Endothelial cell of umbilical vein (primary cell): ENCODE data around the gene SERPINB6. TPM values are rescaled to one million over a fixed set of nuclear protein-coding genes. Genes with fewer than 3 reads are reported as not detected.

Source experiments
- BruUV-seq: library from RNA; stranded (reverse); fragments of 400-500 nt; replicated peaks from 2 replicates; lab custom pipeline; 2021; lab: Mats Ljungman, UMichigan
- CTCF ChIA-PET: fragments of 300-600, 350-600 bp; sonication (Branson Sonifier 250); formaldehyde crosslinking; loops from one replicate; lab custom pipeline; 2021; ENCODE audit warnings: antibody characterized with exemption, inconsistent platforms; lab: Charles Lee
- POLR2A ChIA-PET: fragments of 300-600, 350-600 bp; sonication (Branson Sonifier 250); formaldehyde crosslinking; loops from one replicate; lab custom pipeline; 2021; ENCODE audit warnings: antibody characterized with exemption, inconsistent platforms; lab: Charles Lee
- DNase-seq: peaks from one replicate; pipeline ENCODE4 v3.0.0-alpha.2; 2011; ENCODE audit warnings: low read depth, low spot score
- FAIRE-seq: peaks from 2 replicates; lab custom pipeline; 2011; peaks lifted over from hg19 to GRCh38; lab: Jason Lieb, UNC
- H2AFZ ChIP-seq: 2 replicates; pipeline ENCODE4 v1.6.0; 2012; ENCODE audit warnings: low read depth, low read length, control low read depth, inconsistent platforms
- H3K27ac ChIP-seq: 2 replicates; pipeline ENCODE4 v1.5.1; 2011; ENCODE audit warnings: low read depth, mild to moderate bottlenecking, control low read depth, low read length, moderate library complexity; ENCODE audit not compliant: insufficient read depth
- H3K27me3 ChIP-seq, 2 experiments: 2 replicates each; pipeline versions ENCODE4 v1.6.0 to v1.6.1; 2011; ENCODE audit warnings: low read length in 2 of 2, mixed read lengths in 1 of 2; ENCODE audit not compliant: control insufficient read depth in 2 of 2, insufficient read depth in 2 of 2
- H3K36me3 ChIP-seq, 2 experiments: 2 replicates in 1 of 2; 3 replicates in 1 of 2; pipeline ENCODE4 v1.5.1; 2011; ENCODE audit warnings: low read length in 2 of 2, mild to moderate bottlenecking in 1 of 2, moderate library complexity in 1 of 2; ENCODE audit not compliant: control insufficient read depth in 2 of 2, insufficient read depth in 2 of 2; ENCODE audit errors: extremely low read depth in 1 of 2
- H3K4me1 ChIP-seq: 3 replicates; pipeline ENCODE4 v1.5.1; 2011; ENCODE audit warnings: mild to moderate bottlenecking, low read length; ENCODE audit not compliant: control insufficient read depth, insufficient read depth; ENCODE audit errors: extremely low read depth
- H3K4me2 ChIP-seq: 2 replicates; pipeline ENCODE4 v1.6.1; 2011; ENCODE audit warnings: low read length, control low read depth, mixed read lengths; ENCODE audit not compliant: insufficient read depth
- H3K4me3 ChIP-seq, 3 experiments: fragments of 200-600 bp in 1 of 3; sonication (generic), shearing (Covaris generic) in 1 of 3; replicated peaks in 1 of 3; 2 replicates each; pipeline ENCODE4 v1.5.1; 2011 to 2016; ENCODE audit warnings: control low read depth in 3 of 3, low read length in 3 of 3, mild to moderate bottlenecking in 2 of 3, inconsistent platforms in 1 of 3, low read depth in 1 of 3, moderate library complexity in 1 of 3; ENCODE audit not compliant: insufficient read depth in 1 of 3
- H3K79me2 ChIP-seq: 2 replicates; pipeline ENCODE4 v1.6.0; 2012; ENCODE audit warnings: low read length, inconsistent platforms; ENCODE audit not compliant: control insufficient read depth, insufficient read depth
- H3K9ac ChIP-seq: replicated peaks from 2 replicates; pipeline ENCODE3; 2011; ENCODE audit warnings: low read length, control low read depth; ENCODE audit not compliant: insufficient read depth; ENCODE audit errors: extremely low read depth
- H3K9me1 ChIP-seq: replicated peaks from 3 replicates; pipeline ENCODE4 v1.6.0; 2011; ENCODE audit warnings: mild to moderate bottlenecking, low read length; ENCODE audit not compliant: control insufficient read depth, insufficient read depth; ENCODE audit errors: extremely low read depth
- H3K9me3 ChIP-seq: replicated peaks from 2 replicates; pipeline ENCODE4 v1.5.1; 2012; ENCODE audit warnings: low read length, inconsistent platforms; ENCODE audit not compliant: control insufficient read depth, insufficient read depth
- H4K20me1 ChIP-seq: replicated peaks from 2 replicates; pipeline ENCODE3; 2011; ENCODE audit warnings: mild to moderate bottlenecking, low read length; ENCODE audit not compliant: control insufficient read depth, insufficient read depth; ENCODE audit errors: extremely low read depth
- EZH2 ChIP-seq: IDR thresholded peaks from 2 replicates; pipeline ENCODE4 v1.6.1; 2012; ENCODE audit warnings: borderline replicate concordance, low read depth, mild to moderate bottlenecking, moderate library complexity, low read length, inconsistent platforms; ENCODE audit not compliant: severe bottlenecking
- FOS ChIP-seq: IDR thresholded peaks from 2 replicates; pipeline ENCODE4 v1.6.1; 2011; ENCODE audit warnings: mild to moderate bottlenecking, low read length, moderate library complexity, borderline replicate concordance; ENCODE audit not compliant: insufficient read depth
- GATA2 ChIP-seq: IDR thresholded peaks from 2 replicates; pipeline ENCODE4 v1.7.0; 2011; ENCODE audit warnings: low read depth, mild to moderate bottlenecking, moderate library complexity, mixed read lengths, low read length; ENCODE audit not compliant: insufficient read length, insufficient read depth
- JUN ChIP-seq: IDR thresholded peaks from 2 replicates; pipeline ENCODE4 v1.6.1; 2011; ENCODE audit warnings: borderline replicate concordance, low read depth; ENCODE audit not compliant: insufficient read length, insufficient read depth
- MAX ChIP-seq: IDR thresholded peaks from 2 replicates; pipeline ENCODE4 v1.6.1; 2011; ENCODE audit not compliant: insufficient read depth, insufficient read length
- MYC ChIP-seq: IDR thresholded peaks from one replicate; pipeline ENCODE4 v1.6.1; 2011; ENCODE audit warnings: mild to moderate bottlenecking, low read depth, low read length
- POLR2A ChIP-seq: IDR thresholded peaks from 2 replicates; pipeline ENCODE4 v1.6.1; 2012; ENCODE audit warnings: low read depth, mild to moderate bottlenecking, control low read depth, low read length
- POLR2AphosphoS5 ChIP-seq: IDR thresholded peaks from 2 replicates; pipeline ENCODE4 v1.6.1; 2012; ENCODE audit warnings: low read depth, mild to moderate bottlenecking, control low read depth, low read length, moderate library complexity; ENCODE audit not compliant: insufficient read depth
- dilution Hi-C: fragments of 300-500 bp; cut with MboI; formaldehyde crosslinking; loops from one replicate; pipeline ENCODE4 v1.15.0; 2019; ENCODE audit warnings: low sequenced_read_pairs; ENCODE audit not compliant: extremely low pct_ligation_motif_present
- intact Hi-C: fragments of 100-400 bp; cut with micrococcal nuclease; formaldehyde crosslinking; loops from one replicate; pipeline ENCODE4 v1.10.0; 2022
- polyA plus RNA-seq, 4 experiments: library from polyadenylated mRNA; depleted of rRNA in 3 of 4; stranded (reverse) in 3 of 4; unstranded in 1 of 4; fragments of >200 nt; gene quantifications; 2 replicates each; pipeline versions ENCODE4 v1.2.1 to v1.2.3, GENCODE V29; 2011 to 2012; ENCODE audit warnings: missing spikeins in 1 of 4
- total RNA-seq: library from RNA; stranded (reverse); gene quantifications from 2 replicates; pipeline ENCODE4 v1.2.3, GENCODE V29; 2021
- TF ChIP-seq, protein P1 (sequence below), 2 donors: IDR thresholded peaks; 1 replicate in 1 of 2; 2 replicates in 1 of 2; pipeline ENCODE4 v1.5.1; 2011; ENCODE audit warnings: low read length in 2 of 2, mild to moderate bottlenecking in 2 of 2, moderate library complexity in 2 of 2, control low read depth in 1 of 2, inconsistent platforms in 1 of 2, low read depth in 1 of 2; ENCODE audit not compliant: insufficient read depth in 1 of 2; ENCODE audit errors: extremely low read depth in 1 of 2

Gene SERPINB6
- total and polyA plus RNA-seq, 2 donors (not counting 3 experiments of a cell fraction or from before 2014, with no cell fraction given): 145 to 151 TPM

DNA sequence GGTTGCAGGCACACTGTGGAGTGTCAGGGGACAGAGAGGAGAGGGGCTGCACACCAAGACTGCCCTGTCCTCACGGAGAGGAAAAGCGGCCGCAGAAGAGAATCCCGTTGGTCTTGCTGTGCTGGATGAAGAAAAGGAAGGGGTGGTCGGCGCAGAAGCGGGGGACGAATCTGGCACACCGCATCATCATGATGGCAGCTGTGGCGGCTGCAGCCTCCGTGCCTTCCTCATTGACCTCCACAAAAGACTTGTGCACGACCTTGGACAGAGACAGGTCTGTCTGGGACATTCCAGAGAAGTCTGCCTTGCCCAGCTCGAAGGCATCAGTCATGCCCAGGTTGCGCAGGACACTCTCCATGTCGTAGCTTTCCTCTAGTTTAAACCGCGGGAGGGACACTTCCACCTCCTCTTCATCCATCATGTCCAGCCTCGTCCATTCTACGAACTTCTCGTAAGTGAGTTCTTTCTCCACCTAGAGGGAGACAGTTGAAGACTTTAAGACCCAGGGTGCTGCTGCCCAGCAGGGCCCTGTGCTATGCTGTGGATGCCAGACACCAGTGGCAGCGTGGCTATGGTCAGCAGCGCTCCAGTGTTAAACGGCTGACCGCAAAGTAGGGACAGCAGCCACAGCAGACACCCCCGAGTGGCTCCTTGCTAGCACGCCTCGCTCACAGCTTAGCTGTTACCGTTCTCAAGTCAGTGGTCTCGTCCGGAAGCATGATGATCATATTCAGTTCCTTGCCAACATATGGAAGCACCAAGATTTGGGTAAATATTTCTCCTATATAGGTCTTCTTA, 22.9 kb downstream of the SERPINB6 start:
- CTCF ChIA-PET: no interaction called here
- FAIRE-seq: no peak
- intact Hi-C loops: no loop called here

More for the DNA sequence above, 22.9 kb downstream of the SERPINB6 start:
- DNase-seq: no peak
- H3K4me3 ChIP-seq: no peak overlapping the region
- dilution Hi-C loops: no loop called here
- no peak for TF ChIP-seq POLR2A
- TF ChIP-seq MYC: no peak
- TF ChIP-seq GATA2: no peak
- TF ChIP-seq, protein P1, sequence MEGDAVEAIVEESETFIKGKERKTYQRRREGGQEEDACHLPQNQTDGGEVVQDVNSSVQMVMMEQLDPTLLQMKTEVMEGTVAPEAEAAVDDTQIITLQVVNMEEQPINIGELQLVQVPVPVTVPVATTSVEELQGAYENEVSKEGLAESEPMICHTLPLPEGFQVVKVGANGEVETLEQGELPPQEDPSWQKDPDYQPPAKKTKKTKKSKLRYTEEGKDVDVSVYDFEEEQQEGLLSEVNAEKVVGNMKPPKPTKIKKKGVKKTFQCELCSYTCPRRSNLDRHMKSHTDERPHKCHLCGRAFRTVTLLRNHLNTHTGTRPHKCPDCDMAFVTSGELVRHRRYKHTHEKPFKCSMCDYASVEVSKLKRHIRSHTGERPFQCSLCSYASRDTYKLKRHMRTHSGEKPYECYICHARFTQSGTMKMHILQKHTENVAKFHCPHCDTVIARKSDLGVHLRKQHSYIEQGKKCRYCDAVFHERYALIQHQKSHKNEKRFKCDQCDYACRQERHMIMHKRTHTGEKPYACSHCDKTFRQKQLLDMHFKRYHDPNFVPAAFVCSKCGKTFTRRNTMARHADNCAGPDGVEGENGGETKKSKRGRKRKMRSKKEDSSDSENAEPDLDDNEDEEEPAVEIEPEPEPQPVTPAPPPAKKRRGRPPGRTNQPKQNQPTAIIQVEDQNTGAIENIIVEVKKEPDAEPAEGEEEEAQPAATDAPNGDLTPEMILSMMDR (IDR thresholded peaks at IDR 0.05; ENCODE audit: extremely low read depth in 1 of 2, insufficient read depth in 1 of 2, low read depth in 1 of 2, low read length in 2 of 2): no peak
- TF ChIP-seq POLR2AphosphoS5: no peak
- TF ChIP-seq MAX: no peak
- TF ChIP-seq JUN: no peak
- no peak for TF ChIP-seq FOS
- TF ChIP-seq EZH2: no peak
- no peaks in the 10 kb centered on the region for H3K27me3 ChIP-seq
- H3K36me3 ChIP-seq: peaks cover 8 to 25% of the 10 kb centered on the region in 2 experiments
- no peaks in the 10 kb centered on the region for H3K9me3 ChIP-seq
- peaks cover 14% of the 10 kb centered on the region for H3K4me1 ChIP-seq
- BruUV-seq: TSS peak; percentile 89
- H3K9ac ChIP-seq: no peak overlapping the region
- H3K4me2 ChIP-seq: no peak overlapping the region
- H2AFZ ChIP-seq: no peak overlapping the region
- H3K9me1 ChIP-seq: no peaks in the 10 kb centered on the region
- no peaks in the 10 kb centered on the region for H3K79me2 ChIP-seq
- H4K20me1 ChIP-seq: no peaks in the 10 kb centered on the region
- POLR2A ChIA-PET: no interaction called here
- no peak overlapping the region for H3K27ac ChIP-seq
